OCI-LY7 (cell line): ENCODE measurements around the gene ATXN1. TPM values are rescaled to one million over a fixed set of nuclear protein-coding genes. Genes with fewer than 3 reads are reported as not detected.

ENCODE experiments used
- BruUV-seq: library from RNA; stranded (reverse); fragments of 400-500 nt; replicated peaks from 2 replicates; lab custom pipeline; 2021; lab: Mats Ljungman, UMichigan
- CTCF ChIA-PET: fragments of 300-600 bp; sonication (Branson Sonifier 250); formaldehyde crosslinking; loops from one replicate; lab custom pipeline; 2022; ENCODE audit warnings: antibody characterized with exemption; ENCODE audit not compliant: unreplicated experiment; lab: Charles Lee
- POLR2A ChIA-PET: fragments of 300-600 bp; sonication (Branson Sonifier 250); formaldehyde crosslinking; loops from one replicate; lab custom pipeline; 2022; ENCODE audit warnings: antibody characterized with exemption; lab: Charles Lee
- DNase-seq: peaks from one replicate; pipeline ENCODE4 v3.0.0-alpha.2; 2015; ENCODE audit warnings: low spot score
- H2AFZ ChIP-seq: fragments of 200-600 bp; sonication (generic), shearing (Covaris generic); 2 replicates; pipeline ENCODE4 v1.6.1; 2014; ENCODE audit warnings: mild to moderate bottlenecking, antibody characterized with exemption, low read length, moderate library complexity
- H3K27ac ChIP-seq: fragments of 200-600 bp; sonication (generic); 2 replicates; pipeline ENCODE4 v1.5.1; 2014; ENCODE audit warnings: mixed run types, low read depth, mild to moderate bottlenecking, moderate library complexity, low read length, inconsistent platforms; ENCODE audit not compliant: poor library complexity, severe bottlenecking
- H3K36me3 ChIP-seq: fragments of 200-600 bp; sonication (generic); 2 replicates; pipeline ENCODE4 v1.6.1; 2014; ENCODE audit warnings: mild to moderate bottlenecking, antibody characterized with exemption, low read length, moderate library complexity, mixed read lengths; ENCODE audit not compliant: insufficient read depth
- H3K4me1 ChIP-seq: fragments of 200-600 bp; sonication (generic); 2 replicates; pipeline ENCODE4 v1.5.1; 2014; ENCODE audit warnings: mild to moderate bottlenecking, low read length; ENCODE audit not compliant: insufficient read depth, poor library complexity, severe bottlenecking
- H3K4me2 ChIP-seq: fragments of 200-600 bp; sonication (generic); 2 replicates; pipeline ENCODE4 v1.6.1; 2014; ENCODE audit warnings: mild to moderate bottlenecking, low read length
- H3K4me3 ChIP-seq: fragments of 200-600 bp; sonication (generic); 2 replicates; pipeline ENCODE4 v1.5.1; 2014; ENCODE audit warnings: mild to moderate bottlenecking, low read depth, low read length; ENCODE audit not compliant: poor library complexity, severe bottlenecking
- H3K79me2 ChIP-seq: fragments of 200-600 bp; sonication (generic); 2 replicates; pipeline ENCODE4 v1.6.1; 2016; ENCODE audit warnings: low read depth, mild to moderate bottlenecking, low read length, moderate library complexity, mixed read lengths; ENCODE audit not compliant: insufficient read depth
- H3K9me2 ChIP-seq: fragments of 200-600 bp; sonication (generic); 2 replicates; pipeline ENCODE4 v1.6.1; 2016; ENCODE audit warnings: mild to moderate bottlenecking, low read length, mixed read lengths; ENCODE audit not compliant: insufficient read depth
- H3K9me3 ChIP-seq: fragments of 200-600 bp; sonication (generic); 2 replicates; pipeline ENCODE4 v1.6.1; 2014; ENCODE audit warnings: mild to moderate bottlenecking, mixed run types, low read length, mixed read lengths
- H4K20me1 ChIP-seq: fragments of 200-600 bp; sonication (generic); 2 replicates; pipeline ENCODE4 v1.6.1; 2014; ENCODE audit warnings: mild to moderate bottlenecking, antibody characterized with exemption, low read length, moderate library complexity, mixed read lengths; ENCODE audit not compliant: insufficient read depth
- EZH2phosphoT487 ChIP-seq: fragments of 200-600 bp; sonication (generic); IDR thresholded peaks from 2 replicates; pipeline ENCODE4 v1.6.1; 2018; ENCODE audit warnings: low read depth, borderline replicate concordance, mild to moderate bottlenecking, mixed run types, antibody characterized with exemption, low read length, moderate library complexity, mixed read lengths
- intact Hi-C: fragments of 100-400 bp; cut with micrococcal nuclease; formaldehyde crosslinking; loops from one replicate; pipeline ENCODE4 v1.10.0; 2022; ENCODE audit not compliant: unreplicated experiment
- total RNA-seq, 2 experiments: library from RNA; depleted of rRNA in 1 of 2; stranded (reverse); fragments of >200 nt in 1 of 2; shearing (Covaris generic) in 1 of 2; gene quantifications; 2 replicates each; pipeline ENCODE4 v1.2.3, GENCODE V29; 2014 to 2022
- TF ChIP-seq, protein P1 (sequence below): fragments of 200-600 bp; sonication (generic); conservative IDR thresholded peaks from 2 replicates; pipeline ENCODE4 v1.5.1; 2014; ENCODE audit warnings: mild to moderate bottlenecking, antibody characterized with exemption, low read length, moderate library complexity, mixed read lengths

Gene ATXN1
- total RNA-seq, 2 experiments from 2014 or later, result not detected

DNA sequence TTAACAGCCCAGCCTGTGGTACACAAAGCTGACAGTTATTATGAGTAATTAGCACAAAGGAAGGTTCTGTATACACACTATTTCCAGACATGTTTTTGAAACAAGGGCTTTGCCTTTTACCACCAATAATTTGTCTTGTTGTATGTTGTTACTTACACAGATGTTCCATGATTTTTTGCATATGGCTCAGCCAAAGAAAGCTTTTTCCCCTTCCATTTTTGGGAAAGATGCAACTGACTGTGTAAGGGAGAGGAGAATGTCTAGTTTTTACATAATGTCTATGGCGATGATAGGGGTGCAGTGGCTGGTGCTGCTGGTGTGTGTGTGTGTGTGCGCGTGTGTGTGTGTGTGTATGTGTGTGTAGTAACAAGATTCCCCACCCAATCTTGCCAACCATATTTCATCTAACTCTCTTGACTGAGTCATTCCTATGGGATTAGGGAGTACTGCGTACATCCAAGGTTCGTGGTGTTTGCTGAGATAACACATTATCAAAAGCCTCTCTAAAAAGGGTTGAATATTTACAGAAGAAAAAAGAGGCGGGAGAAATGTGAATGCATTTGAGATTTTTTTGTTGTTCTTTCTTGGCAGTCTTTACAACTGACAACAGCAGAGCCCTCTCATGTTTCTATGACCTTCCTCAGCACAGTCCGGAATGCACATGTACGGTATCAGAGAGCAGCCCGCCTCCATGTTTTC lies 330.7 kb downstream of the ATXN1 start:
- CTCF ChIA-PET, result no interaction called here
- intact Hi-C loops, result loop anchor here (2.0 to 5.0 kb wide), 2 partner anchors 42 to 162 kb away; no protein-coding TSS in a partner anchor
- Histone ChIP-seq H3K79me2 (no peaks in the 10 kb centered on the region), H3K9me2 (no peaks in the 10 kb centered on the region), H3K36me3 (no peaks in the 10 kb centered on the region), H3K4me2 (no peak overlapping the region), H3K4me3 (no peak overlapping the region), H3K4me1 (peaks cover 30% of the 10 kb centered on the region), H2AFZ (no peak overlapping the region), H3K9me3 (no peaks in the 10 kb centered on the region), H3K27ac (no peak overlapping the region), H4K20me1 (no peaks in the 10 kb centered on the region)
- no TSS peak for BruUV-seq
- POLR2A ChIA-PET, result interaction anchor here (0.7 to 1.5 kb wide), 2 partner anchors 10 to 175 kb away, joined by 3 to 4 read pairs; no protein-coding TSS in a partner anchor
- TF ChIP-seq, protein P1, sequence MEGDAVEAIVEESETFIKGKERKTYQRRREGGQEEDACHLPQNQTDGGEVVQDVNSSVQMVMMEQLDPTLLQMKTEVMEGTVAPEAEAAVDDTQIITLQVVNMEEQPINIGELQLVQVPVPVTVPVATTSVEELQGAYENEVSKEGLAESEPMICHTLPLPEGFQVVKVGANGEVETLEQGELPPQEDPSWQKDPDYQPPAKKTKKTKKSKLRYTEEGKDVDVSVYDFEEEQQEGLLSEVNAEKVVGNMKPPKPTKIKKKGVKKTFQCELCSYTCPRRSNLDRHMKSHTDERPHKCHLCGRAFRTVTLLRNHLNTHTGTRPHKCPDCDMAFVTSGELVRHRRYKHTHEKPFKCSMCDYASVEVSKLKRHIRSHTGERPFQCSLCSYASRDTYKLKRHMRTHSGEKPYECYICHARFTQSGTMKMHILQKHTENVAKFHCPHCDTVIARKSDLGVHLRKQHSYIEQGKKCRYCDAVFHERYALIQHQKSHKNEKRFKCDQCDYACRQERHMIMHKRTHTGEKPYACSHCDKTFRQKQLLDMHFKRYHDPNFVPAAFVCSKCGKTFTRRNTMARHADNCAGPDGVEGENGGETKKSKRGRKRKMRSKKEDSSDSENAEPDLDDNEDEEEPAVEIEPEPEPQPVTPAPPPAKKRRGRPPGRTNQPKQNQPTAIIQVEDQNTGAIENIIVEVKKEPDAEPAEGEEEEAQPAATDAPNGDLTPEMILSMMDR, result no peak
- TF ChIP-seq EZH2phosphoT487, result no peak
- no peak for DNase-seq

DNA sequence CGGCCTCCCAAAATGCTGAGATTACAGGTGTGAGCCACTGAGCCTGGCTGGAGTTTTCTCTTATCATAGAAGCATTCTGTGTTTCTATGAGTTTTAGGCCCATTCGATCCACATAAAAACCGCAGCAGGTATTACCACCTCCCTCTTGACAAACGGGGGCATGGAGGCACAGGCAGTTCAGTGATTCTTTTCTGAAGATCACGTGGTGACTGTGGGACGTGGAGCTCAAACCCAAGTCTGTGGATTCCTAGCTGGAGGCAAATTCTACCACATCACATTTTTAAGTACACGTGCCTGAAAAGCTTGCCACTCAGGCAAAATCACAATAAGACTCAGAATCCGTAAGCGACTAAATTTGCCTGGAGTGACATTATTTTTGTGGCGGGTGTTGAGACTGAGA lies 331.6 kb downstream of the ATXN1 start:
- DNase-seq, result no peak
- BruUV-seq, result no TSS peak
- H3K9me3 ChIP-seq, result no peaks in the 10 kb centered on the region
- ChIA-PET CTCF (no interaction called here), POLR2A (interaction anchor here (1.5 kb wide), 1 partner anchor 9 kb away, joined by 4 read pairs; no protein-coding TSS in a partner anchor)
- no peak overlapping the region for H2AFZ ChIP-seq
- intact Hi-C loops, result loop anchor here (2.0 to 5.0 kb wide), 2 partner anchors 43 to 163 kb away; no protein-coding TSS in a partner anchor
- H3K36me3 ChIP-seq, result no peaks in the 10 kb centered on the region
- TF ChIP-seq, protein P1, result no peak
- no peak for TF ChIP-seq EZH2phosphoT487
- H3K4me3 ChIP-seq, result no peak overlapping the region
- H4K20me1 ChIP-seq, result no peaks in the 10 kb centered on the region
- no peak overlapping the region for H3K27ac ChIP-seq
- no peak overlapping the region for H3K4me2 ChIP-seq
- peaks cover 30% of the 10 kb centered on the region for H3K4me1 ChIP-seq
- no peaks in the 10 kb centered on the region for H3K79me2 ChIP-seq
- no peaks in the 10 kb centered on the region for H3K9me2 ChIP-seq

DNA sequence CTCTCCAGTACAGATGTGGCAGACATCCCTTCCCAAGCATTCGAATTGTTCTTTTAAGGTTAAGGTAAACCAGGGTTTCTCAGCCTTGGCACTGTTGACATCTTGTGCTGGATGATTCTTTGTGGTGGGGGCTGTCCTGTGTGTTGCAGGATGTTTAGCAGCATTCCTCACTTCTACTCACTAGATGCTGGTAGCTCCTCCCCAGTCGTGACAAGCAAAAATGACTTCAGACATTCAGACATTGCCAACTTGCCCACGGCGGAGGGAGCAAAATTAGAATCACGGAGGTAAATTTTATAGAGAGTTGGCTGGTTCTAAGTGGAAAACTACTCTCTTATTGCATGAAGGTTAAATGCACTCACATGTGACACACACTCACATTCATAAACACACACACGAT lies 334.1 kb downstream of the ATXN1 start:
- Histone ChIP-seq H3K79me2 (no peaks in the 10 kb centered on the region), H4K20me1 (no peaks in the 10 kb centered on the region), H2AFZ (no peak overlapping the region), H3K4me3 (no peak overlapping the region), H3K9me3 (no peaks in the 10 kb centered on the region), H3K27ac (no peak overlapping the region), H3K9me2 (no peaks in the 10 kb centered on the region), H3K36me3 (no peaks in the 10 kb centered on the region), H3K4me2 (no peak overlapping the region), H3K4me1 (peaks cover 11% of the 10 kb centered on the region)
- POLR2A ChIA-PET, result interaction anchor here (0.7 to 1.7 kb wide), 2 partner anchors 13 to 748 kb away, joined by 3 to 8 read pairs; no protein-coding TSS in a partner anchor
- TF ChIP-seq, protein P1, result no peak
- TF ChIP-seq EZH2phosphoT487, result no peak
- BruUV-seq, result no TSS peak
- DNase-seq, result no peak
- intact Hi-C loops, result no loop called here
- CTCF ChIA-PET, result no interaction called here
